HG02623 (cell line): ENCODE measurements around the gene UBQLN3.

Experiments used
- ATAC-seq: cut with Tn5 transposase; IDR thresholded peaks from one replicate; pipeline ENCODE4 v1.9.1; 2021; ENCODE audit warnings: moderate library complexity; ENCODE audit not compliant: unreplicated experiment

The UBQLN3 gene

DNA sequence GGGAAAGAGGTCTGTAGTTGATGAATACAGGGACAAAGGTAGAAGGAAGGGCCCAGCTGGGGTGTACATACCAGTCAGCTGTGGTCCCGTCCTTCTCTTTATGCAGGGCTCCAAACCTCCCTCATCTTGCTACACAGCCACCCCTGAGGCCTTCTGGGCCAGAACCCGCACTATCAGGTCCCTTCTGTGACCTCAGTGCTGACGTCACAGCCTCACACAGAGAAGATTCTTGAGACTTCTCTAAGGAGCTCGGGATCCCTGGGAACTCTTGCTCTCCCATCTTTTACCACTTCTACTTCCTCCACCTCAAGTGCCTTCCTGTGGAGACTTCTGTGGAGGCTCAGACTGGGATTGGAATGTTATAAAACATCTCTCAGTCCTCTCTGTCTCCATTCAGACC, at the start of gene UBQLN3:
TSS of gene UBQLN3 (minus strand) at position 155 of the 400 bp plus-strand sequence. CDS start 399 bp downstream, outside the sequence.
- no peak for ATAC-seq

DNA sequence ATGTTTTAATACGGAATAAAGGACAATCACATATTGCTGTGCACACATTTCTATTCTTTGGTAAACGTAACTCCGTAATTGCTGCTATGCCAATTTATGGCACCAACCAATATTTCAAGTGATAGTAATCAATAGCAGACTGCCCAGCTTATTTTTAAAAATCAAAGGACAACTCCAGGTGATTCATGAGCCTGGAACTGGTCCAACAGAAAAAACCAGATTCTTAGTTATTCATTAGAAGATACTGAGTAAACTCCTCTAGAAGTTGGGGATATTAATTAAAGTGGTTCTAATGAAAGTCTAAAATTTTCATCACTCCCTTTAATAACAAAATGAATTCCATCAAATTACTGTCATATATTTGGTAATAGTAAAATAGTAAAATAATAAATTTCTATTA, 48.0 kb upstream of the UBQLN3 start:
- ATAC-seq: no peak

DNA sequence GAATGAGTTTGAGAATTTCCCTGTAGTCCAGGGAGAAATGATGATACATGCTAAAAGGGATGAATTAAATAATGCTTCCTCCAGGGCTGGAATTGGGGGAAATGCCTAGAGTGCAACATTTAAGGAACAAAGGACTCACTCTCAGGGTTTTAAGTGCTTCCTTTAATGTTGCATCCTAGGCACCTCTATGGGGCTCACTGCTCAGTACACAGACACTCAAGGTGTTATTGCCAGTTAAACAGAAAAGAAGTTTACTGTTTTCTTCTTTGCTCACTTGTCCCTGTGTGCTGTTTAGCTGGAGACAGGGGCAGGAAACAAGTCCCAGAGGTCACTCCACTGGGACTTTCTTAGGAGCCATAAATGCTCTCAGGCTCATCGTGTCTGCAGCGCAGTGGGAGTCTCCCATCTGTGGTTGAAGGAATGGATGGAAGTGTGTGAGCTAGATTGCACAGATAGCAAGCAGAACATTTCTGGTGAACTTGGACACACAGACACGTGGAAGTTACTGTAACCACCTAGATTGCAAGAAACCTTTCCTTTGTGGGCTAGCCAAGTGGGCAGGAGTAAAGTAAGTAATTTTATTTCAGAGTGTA, 46.9 kb upstream of the UBQLN3 start:
- no peak for ATAC-seq

DNA sequence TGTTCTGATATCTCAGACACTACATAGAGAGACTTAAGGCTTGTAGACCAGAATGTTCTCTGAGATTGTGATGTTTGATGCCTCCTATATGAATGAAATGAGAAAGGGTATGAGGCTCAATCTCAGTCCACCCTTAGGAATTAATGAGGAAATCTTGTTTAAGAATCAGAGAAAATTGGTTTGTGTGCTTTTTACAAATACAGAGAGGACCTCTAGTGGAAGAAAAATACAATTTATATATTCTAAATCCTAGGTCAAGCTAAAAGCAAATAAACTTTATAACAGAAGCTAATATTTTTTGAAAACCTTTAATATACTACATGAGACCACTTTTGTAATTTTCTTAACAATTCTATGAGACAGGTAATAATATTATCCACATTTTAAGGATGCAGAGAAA, 43.6 kb upstream of the UBQLN3 start:
- ATAC-seq: no peak

DNA sequence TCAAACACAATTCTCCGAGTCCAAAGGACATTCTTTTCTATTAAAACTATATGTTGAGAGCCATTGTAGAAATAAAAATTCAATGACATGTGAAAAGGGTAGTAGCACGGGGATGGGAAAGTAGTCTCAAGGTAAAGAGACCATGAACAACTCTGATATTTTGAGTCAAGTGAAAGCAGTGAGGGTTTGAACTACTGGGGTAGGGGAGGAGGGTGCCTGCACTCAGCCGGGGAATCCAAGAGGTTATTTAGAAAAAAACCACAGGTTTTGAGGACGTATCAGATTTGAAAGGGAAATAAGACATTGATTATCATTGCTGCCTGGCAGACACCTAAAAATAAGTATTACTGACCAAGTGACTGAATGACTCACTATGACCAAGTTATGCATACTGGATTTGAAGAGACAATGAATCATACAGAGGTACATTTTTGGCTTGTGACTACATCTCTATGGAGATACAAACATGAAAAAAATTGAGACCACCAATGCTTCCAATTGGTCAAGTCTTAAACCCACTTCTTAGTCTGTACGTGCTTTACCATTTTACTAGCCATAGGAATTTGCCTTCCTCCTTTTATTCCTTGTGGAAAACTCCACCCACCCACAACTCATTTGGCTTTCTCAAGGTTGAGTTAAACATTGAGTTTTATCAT, 40.8 kb upstream of the UBQLN3 start:
- ATAC-seq: peak; percentile 49

DNA sequence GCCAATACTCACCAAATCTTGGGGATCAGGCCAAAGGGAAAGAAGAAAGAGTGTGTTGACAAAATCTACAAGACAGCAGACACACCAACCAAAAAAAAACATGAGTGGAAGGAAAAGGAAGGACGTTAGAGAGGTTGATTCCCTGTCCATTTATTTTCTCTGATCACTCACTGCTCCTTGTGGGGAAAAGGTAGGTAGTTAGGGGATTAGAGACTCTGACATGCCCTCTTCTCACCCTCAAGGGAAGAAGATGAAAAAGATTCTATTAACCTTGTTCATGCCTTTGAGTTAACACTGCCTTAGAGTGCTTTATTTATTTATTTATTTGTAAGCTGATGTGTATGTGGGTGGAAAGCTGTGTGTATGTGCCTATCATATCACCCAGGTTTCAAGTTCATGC, 38.7 kb upstream of the UBQLN3 start, which contains the start of gene OR52H1:
TSS of gene OR52H1 (minus strand) at position 101 of the 400 bp plus-strand sequence. CDS start 3,035 bp downstream, outside the sequence.
- ATAC-seq: no peak

DNA sequence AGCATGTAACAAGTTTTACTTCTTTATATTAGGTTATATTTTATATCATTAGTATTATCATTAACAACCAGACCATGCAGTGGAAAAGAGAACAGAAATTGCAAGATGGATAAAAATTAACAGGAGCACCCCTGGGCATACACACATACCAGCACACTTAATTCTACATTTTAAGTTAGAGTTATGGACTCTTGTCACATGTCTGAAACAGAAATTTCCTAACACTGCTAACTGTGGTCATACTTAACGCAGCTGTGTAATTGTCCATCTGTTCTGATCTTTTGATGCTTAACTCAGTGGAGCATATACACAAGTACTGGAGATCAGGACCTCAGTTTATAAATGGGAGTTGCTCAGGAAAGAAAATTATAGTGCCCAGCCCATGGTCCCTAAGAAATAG, 38.2 kb upstream of the UBQLN3 start:
- ATAC-seq: no peak

DNA sequence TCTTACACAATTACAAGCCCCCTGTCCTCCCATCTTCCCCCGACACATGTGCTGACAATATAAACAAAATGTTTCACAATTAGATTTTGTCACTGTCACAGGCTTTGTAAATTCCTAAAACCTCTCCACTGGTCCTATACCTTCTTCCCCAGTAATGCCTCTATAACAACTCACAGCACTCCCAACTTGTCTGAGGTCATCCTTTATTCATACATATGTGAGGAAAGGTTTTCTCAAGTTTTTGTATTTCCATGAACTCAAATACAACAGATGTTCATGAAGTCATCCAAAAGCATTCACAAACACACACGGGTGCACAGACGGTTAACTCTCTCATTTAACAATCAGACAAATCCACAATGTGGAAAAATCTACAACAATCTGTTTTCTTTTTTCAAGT, 36.7 kb upstream of the UBQLN3 start:
- ATAC-seq: no peak

DNA sequence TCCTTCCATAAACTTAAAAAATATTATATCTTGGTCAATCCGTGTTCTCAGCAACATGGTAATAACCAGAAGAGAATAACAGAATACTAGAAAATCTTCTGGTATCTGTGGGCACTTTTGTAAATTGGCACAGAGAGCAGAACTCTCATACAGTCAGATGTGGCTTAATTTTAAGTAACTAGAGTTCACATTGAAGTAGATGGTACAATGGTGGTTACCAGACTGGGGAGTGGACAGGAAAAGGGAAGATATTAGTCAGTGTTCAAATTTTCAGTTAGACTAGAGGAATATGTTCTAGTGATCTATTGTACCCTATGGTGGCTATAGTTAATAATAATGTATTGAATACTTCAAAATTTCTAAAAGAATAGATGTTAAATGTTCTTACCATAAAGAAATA, 31.7 kb upstream of the UBQLN3 start:
- ATAC-seq: no peak

DNA sequence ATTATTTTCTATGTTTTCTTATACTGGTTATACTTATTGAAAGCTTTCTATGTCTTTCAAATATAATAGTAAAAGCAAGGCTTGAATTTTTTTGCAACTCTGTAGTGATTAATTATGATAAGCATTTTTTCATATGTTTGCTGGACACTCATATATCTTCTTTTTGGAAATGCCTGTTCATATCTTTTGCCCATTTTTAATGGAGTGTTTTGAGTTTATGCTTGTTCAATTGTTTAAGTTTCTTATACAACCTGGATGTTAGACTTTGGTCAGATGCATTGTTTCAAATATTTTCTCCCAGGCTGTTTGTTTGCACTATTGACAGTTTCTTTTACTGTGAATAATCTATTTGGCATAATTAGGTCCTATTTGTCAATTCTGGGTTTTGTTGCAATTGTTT, 26.7 kb upstream of the UBQLN3 start:
- no peak for ATAC-seq

DNA sequence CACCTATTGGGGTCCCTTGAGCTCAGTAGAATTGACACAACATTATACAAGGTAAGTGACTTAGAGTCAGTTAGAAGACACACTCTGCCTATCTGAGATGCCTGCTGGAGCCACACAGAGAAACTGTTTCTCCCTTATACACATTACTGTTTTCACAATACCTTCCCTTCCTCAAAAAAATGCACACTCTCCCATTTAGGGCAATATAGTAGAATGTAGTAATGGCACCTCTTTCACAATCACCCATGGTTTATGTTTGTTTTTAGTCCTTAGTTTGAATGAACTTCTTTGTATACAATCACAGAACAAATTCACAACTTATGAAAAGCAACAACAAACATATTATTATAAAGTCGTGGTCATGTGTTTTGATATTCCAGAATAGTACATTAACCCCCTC, 24.3 kb upstream of the UBQLN3 start:
- no peak for ATAC-seq

DNA sequence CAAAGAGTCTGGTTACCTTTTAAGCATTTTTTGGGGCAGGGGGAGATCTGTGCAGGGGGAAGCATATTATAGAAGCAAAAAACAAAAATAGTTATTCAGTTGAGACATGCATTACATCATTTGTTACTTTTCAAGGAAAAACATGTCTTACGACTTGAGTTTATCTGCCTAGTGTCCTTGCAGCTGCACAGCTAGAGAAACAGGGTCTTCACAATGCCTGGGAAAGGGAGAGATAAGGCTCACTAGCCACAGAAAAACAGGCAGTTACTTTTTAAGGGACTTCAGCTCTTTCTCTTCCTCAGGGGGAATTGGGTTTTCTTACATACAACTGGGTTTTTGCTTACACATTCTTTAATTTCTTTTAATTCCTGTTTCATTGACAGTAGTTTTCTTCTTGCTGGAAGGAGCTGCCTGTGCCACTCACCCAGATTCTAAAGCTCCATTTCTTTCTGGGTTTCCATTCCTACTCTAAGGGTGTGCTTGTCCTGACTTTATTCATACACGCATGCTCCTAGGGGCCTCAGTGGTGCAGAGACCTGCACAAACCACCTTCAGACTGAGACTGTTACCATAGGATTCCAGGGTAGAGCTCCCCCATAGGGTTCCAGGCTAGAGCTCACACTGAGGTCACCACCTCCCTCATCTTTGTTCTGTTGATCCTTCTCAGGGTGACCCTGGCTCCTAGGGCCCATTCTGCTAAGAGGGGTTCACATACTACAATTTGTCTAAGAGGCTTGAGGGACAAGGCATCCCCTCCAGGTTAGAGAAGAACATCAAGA, 21.5 kb upstream of the UBQLN3 start:
- ATAC-seq: no peak

DNA sequence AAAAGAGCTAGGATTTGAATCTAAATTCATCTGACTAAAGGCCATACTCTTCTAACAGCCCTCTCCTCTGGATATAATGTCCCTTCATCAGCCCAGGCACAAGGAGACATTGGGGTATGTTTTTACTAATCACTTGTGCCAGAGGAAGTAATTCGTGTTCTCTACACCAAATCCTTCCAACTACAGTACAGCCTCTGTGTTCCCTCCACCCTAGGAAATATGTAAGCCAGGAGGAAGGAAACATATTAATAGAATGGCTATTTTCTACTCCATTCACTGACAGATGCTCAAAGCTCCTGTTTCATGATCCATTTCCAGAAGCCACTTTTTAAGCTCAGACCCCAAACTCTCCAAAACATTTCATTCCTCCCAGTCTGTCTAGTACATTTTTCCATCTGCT, 18.7 kb upstream of the UBQLN3 start:
- no peak for ATAC-seq

DNA sequence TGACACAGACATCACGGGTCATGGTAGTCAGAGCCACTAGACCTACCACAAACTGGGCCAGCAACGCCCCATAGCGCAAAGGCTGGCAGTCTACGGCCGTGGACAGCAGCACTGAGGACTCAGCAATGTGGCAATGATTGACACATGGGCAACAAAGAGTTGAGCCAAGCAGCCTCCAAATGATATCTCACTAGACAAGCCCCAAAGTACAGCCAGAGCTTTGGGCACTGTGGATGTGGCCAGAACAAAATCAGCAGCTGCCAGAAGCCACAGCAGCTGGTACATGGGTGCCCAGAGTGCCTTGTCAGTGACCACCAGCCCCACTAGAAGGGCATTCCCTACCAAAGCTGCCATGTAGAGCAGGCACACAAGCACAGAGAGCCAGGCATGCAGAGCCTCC, 18.0 kb upstream of the UBQLN3 start:
- ATAC-seq: no peak

DNA sequence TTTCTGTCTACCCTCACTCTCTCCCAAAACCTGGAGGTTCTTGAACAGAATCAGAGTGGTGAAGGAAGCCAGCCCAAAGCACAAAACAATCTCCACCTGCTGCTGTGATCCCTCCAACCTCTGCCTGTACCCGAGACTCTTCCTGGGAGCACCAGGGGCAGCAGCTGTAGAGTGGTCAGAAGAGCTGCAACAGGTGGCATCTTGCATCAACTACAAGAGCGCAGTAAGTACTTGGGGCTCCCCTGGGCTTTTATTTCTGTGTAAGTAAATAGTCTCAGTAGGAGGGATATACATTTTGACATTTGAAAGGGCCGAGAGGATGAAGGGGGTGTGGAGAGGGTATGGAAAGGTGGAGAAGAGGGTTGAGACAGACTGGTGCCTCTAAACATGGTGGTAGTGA, 15.0 kb upstream of the UBQLN3 start:
- ATAC-seq: no peak

DNA sequence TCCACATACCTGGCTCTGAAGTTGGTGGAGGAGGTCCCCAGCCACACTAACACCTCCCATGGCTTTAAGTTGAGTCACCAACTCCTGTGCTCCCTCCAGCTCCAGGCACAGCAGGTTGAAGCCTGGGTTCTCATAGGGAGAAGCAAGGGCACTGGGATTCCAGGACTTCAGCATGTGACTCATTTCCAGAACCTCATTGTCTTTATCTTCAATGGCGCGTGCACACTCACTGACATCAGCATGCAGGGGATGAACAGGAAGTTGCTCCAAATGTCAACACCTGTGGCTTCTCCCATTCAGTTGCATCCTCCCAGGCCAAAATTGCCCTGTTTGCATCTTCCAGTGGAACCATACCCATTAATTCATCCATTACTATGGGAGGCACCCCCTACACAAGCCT, 12.6 kb upstream of the UBQLN3 start:
- no peak for ATAC-seq

DNA sequence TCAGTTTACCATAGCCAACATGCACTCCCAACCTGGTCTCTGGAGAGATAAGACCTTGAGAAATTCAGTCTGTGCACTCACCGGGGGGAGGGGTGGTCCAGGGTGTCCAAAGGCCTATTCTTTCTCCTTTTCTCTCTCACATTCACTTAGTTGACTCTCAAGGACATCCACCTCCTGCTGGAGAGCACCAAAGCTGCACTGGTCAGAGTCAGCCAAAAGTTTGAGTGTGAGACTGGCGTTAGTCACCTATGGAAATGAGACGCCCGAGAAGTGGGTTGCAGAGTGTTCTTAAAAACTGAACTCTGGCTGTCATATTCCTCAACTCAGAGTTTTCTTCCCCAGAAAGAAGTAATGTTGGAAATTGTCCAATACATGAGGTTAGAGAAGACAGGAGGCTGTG, 11.8 kb upstream of the UBQLN3 start:
- no peak for ATAC-seq

DNA sequence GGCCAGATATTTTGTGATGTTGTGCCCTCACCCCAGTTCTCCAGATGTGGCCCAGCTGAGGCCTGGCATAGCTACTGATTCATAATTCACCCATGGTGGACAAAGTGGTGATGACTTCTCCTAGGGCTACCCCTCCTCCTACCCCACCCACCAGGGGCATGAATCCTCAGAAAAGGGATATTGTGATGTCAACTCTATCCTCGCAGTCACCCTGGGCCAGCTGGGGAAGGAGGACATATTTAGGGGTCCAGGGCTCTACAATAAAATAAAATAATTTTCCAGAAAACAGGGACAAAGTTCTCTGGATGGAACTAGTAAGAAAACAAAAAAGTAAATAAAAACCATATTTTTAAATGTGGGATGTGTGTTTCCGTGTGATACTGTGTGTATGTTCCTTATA, 6.8 kb upstream of the UBQLN3 start, which contains the start of gene UBQLNL:
TSS of gene UBQLNL (minus strand) at position 101 of the 400 bp plus-strand sequence. CDS start 258 bp downstream, outside the sequence.
- ATAC-seq: no peak

DNA sequence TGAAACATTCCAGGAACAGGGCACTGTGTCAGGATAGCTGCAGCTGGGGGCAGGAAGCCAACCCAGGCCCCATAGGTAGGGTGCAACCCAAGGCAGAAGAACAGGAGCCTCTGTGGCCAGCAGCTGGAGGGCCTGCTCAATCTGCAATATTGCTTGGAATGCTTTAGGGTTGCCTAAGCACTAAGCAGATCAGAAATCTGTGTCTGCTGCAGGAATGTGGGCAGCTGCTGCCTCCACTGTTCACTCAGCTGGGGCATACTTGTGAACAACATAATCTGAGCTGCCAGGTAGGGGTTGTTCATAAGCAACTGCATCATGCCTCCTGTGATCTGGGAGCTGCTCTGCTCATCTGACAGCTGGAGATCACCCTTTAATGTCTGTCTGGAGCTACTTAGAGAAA, 5.1 kb upstream of the UBQLN3 start:
- ATAC-seq: no peak

DNA sequence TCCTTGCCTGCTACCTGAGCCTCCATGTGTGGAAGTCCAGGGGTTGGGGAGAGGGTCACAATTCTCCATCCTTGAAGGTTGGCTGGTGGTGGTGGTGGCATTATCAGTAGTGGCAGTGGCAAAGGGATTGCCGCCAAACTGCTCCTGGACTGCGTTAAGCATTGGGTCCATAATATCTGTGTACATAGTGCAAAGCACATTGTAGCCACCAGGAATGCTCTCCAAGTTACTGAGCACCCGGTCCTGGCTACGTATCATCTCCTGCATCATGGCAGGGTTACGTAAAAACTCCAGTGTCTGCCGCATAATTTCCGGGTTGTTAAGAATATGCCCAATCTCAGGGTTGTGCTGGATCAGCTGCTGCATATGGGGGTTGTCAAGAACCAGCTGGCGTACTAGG, 1.2 kb downstream of the UBQLN3 start:
- ATAC-seq: no peak

DNA sequence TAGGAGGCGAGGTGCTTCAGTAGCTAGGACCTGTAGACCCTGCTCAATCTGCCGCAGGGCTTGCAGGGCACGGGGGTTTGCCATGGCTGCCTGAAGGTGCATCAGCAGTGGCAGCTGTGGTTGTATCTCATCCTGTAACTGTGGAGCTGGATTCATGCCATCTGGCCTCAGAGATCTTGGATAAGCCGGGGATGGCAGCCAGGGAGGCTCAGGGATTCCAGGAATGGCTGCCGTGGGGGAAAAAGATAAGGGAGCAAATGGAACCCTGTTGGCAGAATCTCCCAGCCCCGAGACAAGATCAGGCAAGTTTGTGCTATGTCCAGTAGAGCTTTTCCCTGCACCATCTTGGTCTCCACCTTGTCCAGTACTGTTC, 1.8 kb downstream of the UBQLN3 start:
- no peak for ATAC-seq
